ENCODE data around the gene STIM2.

DNA sequence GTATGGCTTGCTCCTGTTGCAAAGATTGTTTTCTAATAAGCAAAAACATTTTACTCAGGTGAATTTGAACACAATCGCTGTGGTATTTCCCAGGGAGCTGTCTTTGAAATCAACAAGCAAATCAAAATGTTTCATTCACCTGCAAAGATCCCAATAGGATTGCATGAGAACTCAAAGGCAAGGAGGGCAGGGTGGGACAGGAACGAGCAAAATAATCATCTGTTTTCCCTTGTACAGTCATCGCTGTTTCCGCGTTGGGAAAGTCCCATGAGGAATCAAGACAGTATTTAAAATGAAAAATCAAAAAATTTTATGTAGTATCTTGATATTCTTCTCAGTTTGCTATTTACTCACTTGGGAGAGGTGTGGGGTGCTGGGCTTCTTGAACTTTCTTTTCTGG lies 198.8 kb downstream of the STIM2 start:
- TF ChIP-seq POLR2A (IDR thresholded peaks at IDR 0.05; ENCODE audit: low read depth, low read length) (no peak), POLR2AphosphoS5 (IDR thresholded peaks at IDR 0.05; ENCODE audit: low read depth, low read length) (no peak), TAF1 (IDR thresholded peaks at IDR 0.05; ENCODE audit: low read depth, low read length) (no peak), PAX5 (IDR thresholded peaks at IDR 0.05; ENCODE audit: insufficient read depth, low read length, severe bottlenecking) (no peak), POU2F2 (IDR thresholded peaks at IDR 0.05; ENCODE audit: low read depth, low read length) (no peak), SPI1 (IDR thresholded peaks at IDR 0.05; ENCODE audit: low read depth, low read length) (no peak)

All from GM12891 (cell line).